NCI-H1417 (cell line): Measurements from ENCODE around the gene WASF2.

ENCODE experiments used
- DNase-seq, 3 experiments: peaks; one replicate each; lab custom pipeline; 2025; lab: John Stamatoyannopoulos, UW

Gene WASF2

DNA sequence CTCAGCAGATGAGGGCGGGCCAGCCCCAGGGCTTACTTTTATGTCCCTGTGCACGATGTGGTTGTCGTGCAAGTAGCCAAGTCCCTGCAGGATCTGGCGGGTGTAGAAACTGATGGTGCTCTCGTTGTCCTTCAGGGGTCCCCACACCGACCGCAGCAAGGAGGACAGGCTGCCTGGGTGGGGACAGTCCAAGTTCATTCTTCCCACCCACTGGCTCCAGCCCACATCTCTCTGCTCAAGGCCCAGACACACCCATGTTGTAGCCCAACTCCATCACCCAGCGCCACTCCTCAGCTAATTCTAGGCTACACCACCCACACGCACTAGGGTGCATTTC lies 130.2 kb downstream of the WASF2 start:
- DNase-seq = no peak

DNA sequence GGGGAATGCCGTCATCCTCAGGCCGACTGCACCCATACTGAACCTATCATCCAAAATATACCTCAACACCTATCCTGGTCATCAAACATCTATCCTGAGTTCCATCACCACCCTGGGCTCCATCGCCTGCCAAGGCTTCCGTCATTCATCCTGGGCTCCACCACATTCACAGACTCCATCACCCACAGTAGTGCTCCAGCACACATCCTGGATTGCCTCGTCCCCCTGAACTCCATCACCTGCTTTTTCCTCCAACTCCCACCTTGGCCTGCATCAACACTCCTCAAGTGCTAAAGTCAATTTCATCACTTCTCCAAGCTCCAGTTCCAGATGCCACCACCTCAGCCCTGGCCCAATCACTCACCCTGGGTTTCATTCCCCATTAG lies 131.0 kb downstream of the WASF2 start:
- DNase-seq = no peak

DNA sequence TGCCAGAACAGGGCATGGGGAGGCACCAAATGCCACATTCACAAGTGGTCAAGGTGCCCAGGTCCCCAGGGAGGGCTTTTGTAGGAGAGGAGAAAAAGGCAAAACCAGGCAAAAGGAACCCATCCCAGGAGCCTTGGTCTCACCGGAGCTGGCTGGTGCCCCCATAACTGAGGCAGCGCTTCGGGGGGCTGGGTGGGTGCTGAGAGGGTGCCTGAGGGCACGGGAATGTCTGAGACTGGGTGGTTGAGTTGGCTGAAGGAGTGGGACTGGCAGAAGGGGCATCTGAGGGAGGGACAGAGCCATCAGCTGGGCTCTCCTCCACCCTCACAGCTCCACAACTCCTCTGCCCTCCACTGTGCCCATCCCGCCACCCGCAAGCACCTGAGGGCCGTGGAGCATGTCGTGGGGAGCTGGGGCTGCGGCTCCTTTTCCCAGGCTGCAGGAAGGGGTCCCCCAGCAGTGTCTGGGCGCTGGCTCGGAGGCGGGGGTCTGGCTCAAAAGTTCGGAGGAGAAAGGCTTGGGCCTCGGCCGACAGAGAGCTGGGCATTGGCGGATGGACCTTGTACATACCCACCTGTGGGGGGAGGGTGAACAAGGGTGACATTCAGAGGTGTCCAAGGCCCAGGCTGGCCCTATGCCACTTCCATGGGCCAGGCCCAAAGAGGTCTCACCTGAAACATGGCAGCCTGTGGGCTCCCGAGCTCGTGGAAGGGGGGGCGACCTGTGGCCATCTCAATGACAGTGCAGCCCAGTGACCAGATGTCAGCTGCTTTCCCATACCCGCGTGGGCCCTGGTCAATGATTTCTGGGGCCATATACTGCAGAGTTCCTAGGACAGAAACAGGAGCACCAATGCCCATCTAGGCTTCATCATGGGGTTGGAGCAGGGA lies 131.7 kb downstream of the WASF2 start:
- no peak for DNase-seq

DNA sequence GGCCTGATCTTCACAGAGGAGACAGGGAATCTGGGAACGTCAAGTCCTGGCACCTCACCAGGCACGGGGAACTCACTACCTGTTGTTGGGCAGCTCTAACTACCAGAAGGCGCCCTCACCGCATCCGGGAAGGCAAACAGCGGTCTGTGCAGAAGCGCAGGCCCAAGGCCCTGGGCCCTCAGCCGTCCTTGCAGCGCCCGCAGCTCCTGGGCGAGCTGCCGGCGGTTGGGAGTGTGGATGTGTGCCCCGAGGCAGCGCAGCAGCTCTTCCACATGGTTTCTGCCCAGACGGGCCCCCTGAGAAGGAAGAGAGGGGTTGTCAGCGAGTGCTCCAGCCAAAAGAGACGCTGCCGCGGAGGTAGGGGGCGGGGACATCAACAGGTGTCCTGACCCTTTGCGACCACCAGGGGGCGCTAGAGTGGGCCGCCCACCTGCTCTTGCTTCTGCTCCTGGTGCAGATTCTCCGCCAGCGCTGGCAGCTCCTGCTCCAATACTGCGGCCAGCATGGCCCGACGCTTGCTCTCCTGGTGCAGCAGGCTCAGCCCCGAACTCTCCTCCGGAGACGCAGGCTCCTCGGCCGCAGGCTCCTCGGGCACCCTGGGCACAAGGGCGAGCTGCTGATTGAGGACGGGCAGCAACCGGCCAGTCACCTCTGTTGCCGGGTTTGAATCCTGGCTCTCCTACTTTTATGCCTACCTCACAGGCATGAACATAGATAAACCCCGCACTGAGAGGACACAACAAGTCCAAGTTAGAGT lies 132.5 kb downstream of the WASF2 start:
- DNase-seq = peak; percentile 29 to 56 (median 56)

DNA sequence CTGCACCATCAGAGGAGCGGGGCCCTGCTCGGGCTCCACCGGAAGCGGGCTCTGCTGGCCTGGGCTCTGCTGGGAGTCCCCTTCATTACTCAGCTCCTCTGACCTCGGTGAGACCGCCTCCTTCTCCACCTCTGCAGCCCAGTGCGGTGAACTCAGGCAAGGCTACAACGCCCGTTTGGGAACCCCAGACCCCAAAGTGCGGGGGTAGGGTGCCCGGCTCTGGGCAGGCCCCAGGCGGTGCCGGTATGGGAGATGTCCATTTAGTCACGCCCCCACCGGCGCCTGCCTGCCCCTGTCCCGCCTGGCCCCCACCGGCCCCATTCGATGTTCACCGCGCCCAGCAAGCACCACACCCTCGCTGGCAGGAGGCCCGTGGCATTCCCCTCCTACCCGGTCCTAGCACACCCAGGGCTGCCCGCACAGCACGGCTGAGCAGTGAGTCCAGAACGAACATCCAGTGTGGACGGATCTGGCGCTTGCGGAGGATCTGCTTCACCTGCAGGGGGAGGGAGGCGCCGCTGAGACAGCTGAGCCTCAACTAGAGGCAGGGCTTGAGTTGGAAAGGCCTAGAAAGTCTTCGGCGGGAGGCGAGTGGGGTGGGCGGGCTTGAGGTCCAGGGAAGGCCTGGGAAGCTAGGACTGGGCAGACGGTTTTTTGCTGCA lies 133.2 kb downstream of the WASF2 start:
- no peak for DNase-seq

DNA sequence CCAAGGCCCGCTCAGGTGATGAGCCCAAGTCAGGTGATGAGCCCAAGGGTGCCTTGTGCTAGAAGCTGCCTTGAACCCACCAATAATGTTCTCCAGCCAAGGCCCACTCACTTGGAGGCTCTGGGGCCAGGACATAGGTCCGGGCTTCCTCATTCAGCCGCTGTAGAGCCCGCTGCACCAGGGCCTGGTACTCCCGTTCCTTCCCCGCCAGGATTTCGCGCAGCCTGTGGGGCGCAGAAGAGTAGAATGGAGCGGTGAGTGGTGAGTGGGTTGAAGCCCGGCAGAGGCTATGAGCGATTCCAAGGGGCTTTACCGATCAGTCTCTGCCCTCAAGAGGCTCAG lies 133.7 kb downstream of the WASF2 start:
- no peak for DNase-seq

DNA sequence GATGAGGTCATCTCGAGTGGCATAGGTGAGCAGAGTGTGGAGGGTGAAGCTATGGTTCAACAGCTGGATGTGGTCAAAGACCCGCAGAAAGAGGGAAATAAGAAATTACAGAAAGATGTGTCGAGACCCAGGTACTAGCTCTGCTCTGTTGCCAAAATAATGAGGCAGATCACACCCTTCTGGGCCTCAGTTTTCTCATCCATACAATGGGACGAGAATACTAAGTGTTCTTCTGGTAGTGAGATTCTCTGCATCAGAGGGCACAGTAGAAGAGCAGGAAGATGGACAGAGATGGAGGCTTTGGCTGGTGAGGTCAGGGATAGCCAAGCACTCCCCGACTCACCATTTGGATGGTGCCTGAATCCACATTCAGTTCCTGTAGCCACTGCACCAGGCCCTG lies 134.3 kb downstream of the WASF2 start:
- no peak for DNase-seq
